Measurements from ENCODE around the gene FBXW8. TPM values are rescaled to one million over a fixed set of nuclear protein-coding genes. Genes with fewer than 3 reads are reported as not detected.

FBXW8 gene
- total RNA-seq, 1 experiment from 2014 or later = 12.1 TPM

DNA sequence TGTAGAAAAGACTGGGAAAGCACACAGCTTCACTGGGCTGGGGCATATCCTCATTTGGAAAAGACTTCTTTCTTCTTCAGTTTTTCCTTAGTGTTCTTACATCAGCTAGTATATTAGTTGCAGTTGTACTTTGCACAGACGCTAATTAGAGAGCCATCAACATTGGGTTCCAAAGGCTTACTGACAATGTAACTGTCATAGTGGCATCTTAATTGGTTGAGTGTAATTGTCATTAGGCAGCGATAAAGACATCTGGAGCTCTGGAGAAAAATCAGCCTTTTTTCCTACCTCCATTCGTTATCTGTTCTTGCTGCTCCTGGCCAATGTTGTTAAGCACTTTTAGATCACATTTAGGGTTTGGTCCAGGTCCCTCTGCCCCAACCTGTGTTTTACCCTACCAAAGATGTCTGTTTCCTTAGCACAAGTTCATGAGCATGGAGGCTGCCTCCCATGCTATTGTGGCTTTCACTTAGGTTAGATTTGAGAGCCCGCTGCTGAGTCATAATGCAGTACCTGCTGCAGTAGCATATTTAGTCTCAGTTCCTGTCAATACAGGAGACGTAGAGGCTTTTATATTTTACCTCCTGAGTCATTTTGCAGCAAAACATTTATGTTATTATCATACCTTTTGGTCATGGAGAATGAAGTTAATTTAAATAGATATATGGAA is 49.2 kb downstream of the FBXW8 start:
- no peaks in the 10 kb centered on the region for H3K9me3 ChIP-seq (ENCODE audit: low read length)
- H3K4me2 ChIP-seq (ENCODE audit: low read length) = peak overlapping the region; percentile 68
- no peak for ATAC-seq
- H3K4me3 ChIP-seq (ENCODE audit: low read length) = no peak overlapping the region
- no TSS peak for BruUV-seq (replicated peaks)
- H4K20me1 ChIP-seq (ENCODE audit: low read length) = no peaks in the 10 kb centered on the region
- intact Hi-C loops (cut with micrococcal nuclease) = loop anchor here (2.0 to 5.0 kb wide), 3 partner anchors 29 to 251 kb away; partner anchors contain the start of genes RNFT2 and SPRING1
- peak overlapping the region; percentile 18 for H3K9ac ChIP-seq (ENCODE audit: low read length)
- H2AFZ ChIP-seq (ENCODE audit: low read length) = no peak overlapping the region
- CTCF ChIA-PET = no interaction called here
- H3K9me2 ChIP-seq (replicated peaks; ENCODE audit: low read length) = no peaks in the 10 kb centered on the region
- H3K27me3 ChIP-seq (ENCODE audit: low read length) = no peaks in the 10 kb centered on the region
- H3K79me2 ChIP-seq (ENCODE audit: low read length) = no peaks in the 10 kb centered on the region
- TF ChIP-seq, protein P1, sequence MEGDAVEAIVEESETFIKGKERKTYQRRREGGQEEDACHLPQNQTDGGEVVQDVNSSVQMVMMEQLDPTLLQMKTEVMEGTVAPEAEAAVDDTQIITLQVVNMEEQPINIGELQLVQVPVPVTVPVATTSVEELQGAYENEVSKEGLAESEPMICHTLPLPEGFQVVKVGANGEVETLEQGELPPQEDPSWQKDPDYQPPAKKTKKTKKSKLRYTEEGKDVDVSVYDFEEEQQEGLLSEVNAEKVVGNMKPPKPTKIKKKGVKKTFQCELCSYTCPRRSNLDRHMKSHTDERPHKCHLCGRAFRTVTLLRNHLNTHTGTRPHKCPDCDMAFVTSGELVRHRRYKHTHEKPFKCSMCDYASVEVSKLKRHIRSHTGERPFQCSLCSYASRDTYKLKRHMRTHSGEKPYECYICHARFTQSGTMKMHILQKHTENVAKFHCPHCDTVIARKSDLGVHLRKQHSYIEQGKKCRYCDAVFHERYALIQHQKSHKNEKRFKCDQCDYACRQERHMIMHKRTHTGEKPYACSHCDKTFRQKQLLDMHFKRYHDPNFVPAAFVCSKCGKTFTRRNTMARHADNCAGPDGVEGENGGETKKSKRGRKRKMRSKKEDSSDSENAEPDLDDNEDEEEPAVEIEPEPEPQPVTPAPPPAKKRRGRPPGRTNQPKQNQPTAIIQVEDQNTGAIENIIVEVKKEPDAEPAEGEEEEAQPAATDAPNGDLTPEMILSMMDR (conservative IDR thresholded peaks at IDR 0.05; ENCODE audit: low read depth, low read length) = no peak
- TF ChIP-seq EZH2 (IDR thresholded peaks at IDR 0.05; ENCODE audit: low read length, unreplicated experiment) (no peak), EZH2phosphoT487 (IDR thresholded peaks at IDR 0.05; ENCODE audit: borderline replicate concordance, low read length) (no peak)
- peak; percentile 68 for DNase-seq
- peaks cover 39% of the 10 kb centered on the region for H3K4me1 ChIP-seq (ENCODE audit: insufficient read depth, low read length)
- POLR2A ChIA-PET (ENCODE audit: unreplicated experiment) = interaction anchor here (0.5 kb wide), 1 partner anchor 8 kb away, joined by 4 read pairs; no protein-coding TSS in a partner anchor
- peaks cover 4% of the 10 kb centered on the region; the same call in 1 of the 2 replicates for H3K36me3 ChIP-seq (ENCODE audit: low read depth, low read length)
- H3K27ac ChIP-seq (ENCODE audit: low read length) = peak overlapping the region; percentile 94
- peaks cover 6% of the 10 kb centered on the region for H3F3A ChIP-seq (ENCODE audit: low read length, unreplicated experiment)

DNA sequence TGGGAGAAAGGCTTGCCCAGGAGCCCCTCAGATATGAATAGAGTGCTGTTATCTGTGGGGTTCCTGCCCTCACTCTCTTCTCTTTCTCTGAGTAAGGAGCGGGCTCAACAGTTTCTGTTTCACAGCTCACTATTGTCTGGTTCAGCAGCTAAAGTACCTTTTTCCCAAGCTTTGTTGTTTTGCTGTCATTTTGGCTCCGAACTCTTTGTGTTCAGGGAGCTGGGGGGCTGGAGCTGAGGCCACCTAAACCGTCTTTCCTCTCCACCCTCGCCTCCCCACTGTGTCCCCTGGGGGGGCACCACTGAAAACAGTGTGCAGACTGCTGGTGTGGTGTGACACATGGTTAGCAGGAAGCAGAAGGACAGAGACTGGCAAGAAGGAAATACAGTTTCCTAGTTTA is 51.4 kb downstream of the FBXW8 start:
- Histone ChIP-seq H4K20me1 (ENCODE audit: low read length) (no peaks in the 10 kb centered on the region), H3K27me3 (ENCODE audit: low read length) (no peaks in the 10 kb centered on the region), H3K4me1 (ENCODE audit: insufficient read depth, low read length) (peaks cover 34% of the 10 kb centered on the region), H3K9me2 (replicated peaks; ENCODE audit: low read length) (no peaks in the 10 kb centered on the region), H2AFZ (ENCODE audit: low read length) (no peak overlapping the region), H3K4me2 (ENCODE audit: low read length) (no peak overlapping the region), H3K27ac (ENCODE audit: low read length) (no peak overlapping the region), H3K79me2 (ENCODE audit: low read length) (no peaks in the 10 kb centered on the region), H3K4me3 (ENCODE audit: low read length) (no peak overlapping the region), H3K9ac (ENCODE audit: low read length) (no peak overlapping the region), H3K36me3 (ENCODE audit: low read depth, low read length) (peaks cover 7% of the 10 kb centered on the region), H3K9me3 (ENCODE audit: low read length) (no peaks in the 10 kb centered on the region), H3F3A (ENCODE audit: low read length, unreplicated experiment) (peaks cover 6% of the 10 kb centered on the region)
- ATAC-seq (no peak), DNase-seq (no peak)
- intact Hi-C loops (cut with micrococcal nuclease) = no loop called here
- POLR2A ChIA-PET (ENCODE audit: unreplicated experiment) = no interaction called here
- no TSS peak for BruUV-seq (replicated peaks)
- TF ChIP-seq, protein P1 (conservative IDR thresholded peaks at IDR 0.05; ENCODE audit: low read depth, low read length) = no peak
- TF ChIP-seq EZH2 (IDR thresholded peaks at IDR 0.05; ENCODE audit: low read length, unreplicated experiment) (no peak), EZH2phosphoT487 (IDR thresholded peaks at IDR 0.05; ENCODE audit: borderline replicate concordance, low read length) (no peak)
- CTCF ChIA-PET = interaction anchor here (0.6 kb wide), 1 partner anchor 719 kb away, joined by 3 read pairs; no protein-coding TSS in a partner anchor

DNA sequence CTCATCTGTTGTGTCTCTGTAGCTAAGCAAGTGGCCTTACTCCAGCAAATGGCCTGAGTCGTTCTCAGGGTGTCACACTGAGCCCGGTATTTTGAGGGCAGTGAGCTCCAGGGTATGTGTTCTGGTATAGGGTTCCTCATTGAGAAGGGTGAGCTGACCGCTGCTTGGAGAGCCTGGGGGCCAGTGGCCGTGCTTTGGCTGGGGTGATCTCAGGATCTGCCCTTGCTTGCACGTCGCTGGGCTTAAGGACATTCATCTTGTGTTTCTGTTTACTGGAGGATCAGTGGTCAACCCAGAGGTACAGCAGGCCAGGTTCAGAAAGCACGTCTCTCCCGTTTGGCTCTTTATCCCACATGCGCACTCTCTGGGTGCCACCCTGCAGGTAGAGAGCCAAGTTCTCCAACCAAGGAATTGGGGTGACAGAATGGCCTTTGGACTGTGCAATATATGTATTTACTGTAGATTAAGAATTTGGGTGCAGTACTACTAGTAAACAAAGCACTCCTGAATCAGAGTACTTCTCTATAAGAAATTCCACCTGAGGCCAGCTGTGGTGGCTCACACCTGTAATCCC is 52.1 kb downstream of the FBXW8 start:
- ChIA-PET POLR2A (ENCODE audit: unreplicated experiment) (no interaction called here), CTCF (no interaction called here)
- no peaks in the 10 kb centered on the region for H3K9me3 ChIP-seq (ENCODE audit: low read length)
- no peak for ATAC-seq
- no peaks in the 10 kb centered on the region for H3K79me2 ChIP-seq (ENCODE audit: low read length)
- DNase-seq = no peak
- H2AFZ ChIP-seq (ENCODE audit: low read length) = no peak overlapping the region
- TF ChIP-seq EZH2 (IDR thresholded peaks at IDR 0.05; ENCODE audit: low read length, unreplicated experiment) (no peak), EZH2phosphoT487 (IDR thresholded peaks at IDR 0.05; ENCODE audit: borderline replicate concordance, low read length) (no peak)
- TF ChIP-seq, protein P1 (conservative IDR thresholded peaks at IDR 0.05; ENCODE audit: low read depth, low read length) = no peak
- H3K9me2 ChIP-seq (replicated peaks; ENCODE audit: low read length) = no peaks in the 10 kb centered on the region
- H3K4me3 ChIP-seq (ENCODE audit: low read length) = no peak overlapping the region
- no peaks in the 10 kb centered on the region for H3K27me3 ChIP-seq (ENCODE audit: low read length)
- no peak overlapping the region for H3K4me2 ChIP-seq (ENCODE audit: low read length)
- no peaks in the 10 kb centered on the region for H4K20me1 ChIP-seq (ENCODE audit: low read length)
- peaks cover 28% of the 10 kb centered on the region for H3K4me1 ChIP-seq (ENCODE audit: insufficient read depth, low read length)
- peaks cover 3% of the 10 kb centered on the region for H3F3A ChIP-seq (ENCODE audit: low read length, unreplicated experiment)
- no peak overlapping the region for H3K27ac ChIP-seq (ENCODE audit: low read length)
- no TSS peak for BruUV-seq (replicated peaks)
- no peak overlapping the region for H3K9ac ChIP-seq (ENCODE audit: low read length)
- intact Hi-C loops (cut with micrococcal nuclease) = no loop called here
- H3K36me3 ChIP-seq (ENCODE audit: low read depth, low read length) = peaks cover 8% of the 10 kb centered on the region
